Loucy (cell line): ENCODE data around the gene ALKBH6.

Experiments used
- CTCF ChIP-seq: fragments of 200-600 bp; sonication (generic); conservative IDR thresholded peaks from 2 replicates; pipeline ENCODE4 v1.5.1; 2014; ENCODE audit warnings: mild to moderate bottlenecking, antibody characterized with exemption, low read length
- EZH2phosphoT487 ChIP-seq: fragments of 200-600 bp; IDR thresholded peaks from 2 replicates; pipeline ENCODE4 v1.6.1; 2018; ENCODE audit warnings: antibody characterized with exemption, mild to moderate bottlenecking, moderate library complexity, borderline replicate concordance

GRCh38 chr19:35977446-35978222, 36.4 kb downstream of the ALKBH6 start:
- TF ChIP-seq CTCF (peak; percentile 71), EZH2phosphoT487 (no peak)
